GM18499 (cell line): ENCODE results near the gene NUP93.
"Not testable (repeated sequence)": the region's sequence is repeated elsewhere in the genome, so short reads cannot be mapped to it uniquely, and the experiment has no call there.

ENCODE experiments used
- ATAC-seq: cut with Tn5 transposase; IDR thresholded peaks from one replicate; pipeline ENCODE4 v1.9.1; 2021; ENCODE audit warnings: moderate number of reproducible peaks; ENCODE audit not compliant: insufficient read depth, unreplicated experiment

NUP93 gene

DNA sequence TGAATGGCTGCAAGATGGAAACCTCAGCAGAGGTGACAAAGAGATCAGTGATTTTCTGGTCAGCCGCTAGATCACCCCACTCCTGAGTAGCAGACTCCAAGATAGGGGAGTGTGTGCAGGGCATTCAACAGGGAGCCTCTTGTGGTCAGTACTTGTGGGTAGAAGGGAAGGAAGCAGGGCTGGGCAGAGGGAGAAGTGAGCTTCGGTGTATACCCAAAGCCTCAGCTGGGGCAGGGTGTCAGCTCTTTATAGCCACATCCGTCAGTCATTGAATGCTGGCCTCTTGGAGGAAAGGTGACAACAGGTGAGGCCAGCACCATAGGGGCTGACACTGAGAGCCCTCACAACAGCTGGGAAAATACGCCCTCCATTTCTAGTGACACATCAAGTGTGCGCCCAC lies 132.8 kb downstream of the NUP93 start:
- ATAC-seq = no peak

DNA sequence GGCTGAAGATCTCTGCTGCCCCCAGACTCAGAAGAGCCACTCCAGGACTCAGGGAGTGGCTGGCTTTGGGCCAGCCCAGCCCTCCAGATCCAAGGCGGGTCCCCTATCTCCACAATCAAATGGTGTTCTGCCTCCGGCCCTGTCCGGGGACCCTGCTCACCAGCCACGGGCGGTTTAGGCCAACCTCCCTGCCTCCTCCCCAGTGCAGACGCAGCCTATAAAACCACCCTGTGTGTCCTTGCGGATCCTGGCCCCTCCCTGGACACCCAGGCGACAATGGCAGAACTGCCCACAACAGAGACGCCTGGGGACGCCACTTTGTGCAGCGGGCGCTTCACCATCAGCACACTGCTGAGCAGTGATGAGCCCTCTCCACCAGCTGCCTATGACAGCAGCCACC lies 135.0 kb downstream of the NUP93 start, which contains the start of gene SLC12A3:
Gene SLC12A3 (plus strand): TSS at position 248 of the 400 bp plus-strand sequence. CDS start 29 bp downstream, at position 277.
- ATAC-seq = no peak

DNA sequence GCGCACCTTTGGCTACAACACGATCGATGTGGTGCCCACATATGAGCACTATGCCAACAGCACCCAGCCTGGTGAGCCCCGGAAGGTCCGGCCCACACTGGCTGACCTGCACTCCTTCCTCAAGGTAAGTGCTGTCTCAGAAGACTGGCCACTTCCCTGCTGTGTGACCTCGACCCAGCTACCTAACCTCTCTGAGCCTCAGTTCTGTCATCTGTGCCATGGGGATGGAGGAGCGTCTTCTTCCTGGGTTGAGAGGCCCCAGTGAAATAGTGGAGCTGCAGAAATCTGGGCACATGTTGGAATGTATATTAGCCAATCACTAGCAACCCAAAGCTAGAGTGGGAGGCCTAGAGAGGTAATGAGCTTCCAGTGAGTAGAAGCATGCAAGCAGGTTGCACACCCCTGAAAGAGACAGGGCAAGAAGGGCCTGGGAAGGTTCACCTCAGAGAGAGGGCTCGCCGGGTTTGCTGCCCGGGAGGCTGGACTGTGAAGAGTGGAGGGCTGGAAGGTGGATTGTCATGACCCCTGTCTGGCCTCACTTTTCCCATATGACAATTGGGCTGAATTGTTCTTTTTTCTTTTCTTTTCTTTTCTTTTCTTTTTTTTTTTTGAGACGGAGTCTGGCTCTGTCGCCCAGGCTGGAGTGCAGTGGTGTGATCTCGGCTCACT lies 135.6 kb downstream of the NUP93 start:
- no peak for ATAC-seq

DNA sequence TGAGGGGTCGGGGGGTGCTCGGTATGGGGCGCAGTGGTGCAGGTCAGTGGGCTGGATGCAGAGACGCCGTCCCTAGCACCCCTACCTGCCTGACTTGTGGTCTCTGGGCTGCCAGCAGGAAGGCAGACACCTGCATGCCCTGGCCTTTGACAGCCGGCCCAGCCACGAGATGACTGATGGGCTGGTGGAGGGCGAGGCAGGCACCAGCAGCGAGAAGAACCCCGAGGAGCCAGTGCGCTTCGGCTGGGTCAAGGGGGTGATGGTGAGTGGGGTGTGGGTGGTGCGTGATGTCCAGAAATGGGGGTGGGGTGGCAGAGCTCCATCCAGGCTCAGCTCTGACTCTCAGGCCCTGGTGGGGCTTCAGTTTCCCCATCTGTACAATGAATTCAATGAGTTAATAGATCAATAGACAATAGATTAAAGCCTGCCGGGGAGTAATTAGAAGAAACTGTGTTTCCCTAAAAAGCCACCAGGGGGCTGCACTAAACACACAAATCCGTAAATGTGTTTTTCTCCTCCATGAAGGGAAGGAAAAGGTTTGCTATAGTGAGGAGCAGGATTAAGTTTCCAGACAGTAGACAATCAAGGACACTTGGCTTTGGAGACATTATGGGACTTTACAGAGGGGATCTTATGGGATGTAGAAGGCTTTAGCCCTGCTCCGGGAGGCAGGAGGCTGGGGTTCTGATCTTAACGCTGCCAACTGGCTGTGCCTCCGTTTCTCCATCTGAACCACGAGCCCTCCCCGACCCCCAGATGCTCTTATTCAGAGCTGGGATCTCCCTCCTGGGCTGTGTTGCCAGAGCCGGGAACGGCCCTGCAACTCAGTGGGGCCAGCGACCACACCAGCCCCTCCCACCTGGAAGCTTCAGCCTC lies 137.3 kb downstream of the NUP93 start:
- ATAC-seq = no peak

DNA sequence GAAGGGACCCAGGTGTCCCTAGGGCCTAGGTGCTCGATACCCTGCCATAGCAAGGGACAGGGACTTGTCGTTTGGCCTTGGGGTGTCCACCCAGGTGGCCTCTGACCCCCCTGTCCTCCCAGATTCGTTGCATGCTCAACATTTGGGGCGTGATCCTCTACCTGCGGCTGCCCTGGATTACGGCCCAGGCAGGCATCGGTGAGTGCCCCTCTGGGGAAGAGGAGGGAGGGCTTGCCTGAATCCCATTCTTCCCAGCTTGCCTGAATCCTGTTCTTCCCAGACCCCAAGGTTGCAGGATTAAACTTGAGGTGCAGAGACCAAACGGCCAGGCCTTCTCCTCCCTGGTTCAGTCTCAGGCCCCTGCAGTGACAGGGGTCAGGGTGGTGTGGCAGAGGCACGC lies 138.2 kb downstream of the NUP93 start:
- no peak for ATAC-seq

DNA sequence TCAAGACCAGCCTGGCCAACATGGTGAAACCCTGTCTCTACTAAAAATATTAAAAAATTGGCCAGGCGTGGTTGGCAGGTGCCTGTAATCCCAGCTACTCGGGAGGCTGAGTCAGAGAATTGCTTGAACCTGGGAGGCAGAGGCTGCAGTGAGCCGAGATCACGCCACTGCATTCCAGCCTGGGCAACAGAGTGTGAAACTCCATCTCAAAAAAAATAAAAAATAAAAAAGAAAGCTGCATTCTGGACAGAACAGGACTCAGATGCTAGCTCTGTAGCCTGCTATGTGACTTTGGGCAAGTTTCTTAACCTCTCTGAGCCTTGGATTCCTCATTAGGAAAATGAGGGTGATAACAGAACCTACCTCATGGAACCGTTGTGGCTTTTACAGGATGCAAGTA lies 138.8 kb downstream of the NUP93 start:
- not testable (repeated sequence) for ATAC-seq

DNA sequence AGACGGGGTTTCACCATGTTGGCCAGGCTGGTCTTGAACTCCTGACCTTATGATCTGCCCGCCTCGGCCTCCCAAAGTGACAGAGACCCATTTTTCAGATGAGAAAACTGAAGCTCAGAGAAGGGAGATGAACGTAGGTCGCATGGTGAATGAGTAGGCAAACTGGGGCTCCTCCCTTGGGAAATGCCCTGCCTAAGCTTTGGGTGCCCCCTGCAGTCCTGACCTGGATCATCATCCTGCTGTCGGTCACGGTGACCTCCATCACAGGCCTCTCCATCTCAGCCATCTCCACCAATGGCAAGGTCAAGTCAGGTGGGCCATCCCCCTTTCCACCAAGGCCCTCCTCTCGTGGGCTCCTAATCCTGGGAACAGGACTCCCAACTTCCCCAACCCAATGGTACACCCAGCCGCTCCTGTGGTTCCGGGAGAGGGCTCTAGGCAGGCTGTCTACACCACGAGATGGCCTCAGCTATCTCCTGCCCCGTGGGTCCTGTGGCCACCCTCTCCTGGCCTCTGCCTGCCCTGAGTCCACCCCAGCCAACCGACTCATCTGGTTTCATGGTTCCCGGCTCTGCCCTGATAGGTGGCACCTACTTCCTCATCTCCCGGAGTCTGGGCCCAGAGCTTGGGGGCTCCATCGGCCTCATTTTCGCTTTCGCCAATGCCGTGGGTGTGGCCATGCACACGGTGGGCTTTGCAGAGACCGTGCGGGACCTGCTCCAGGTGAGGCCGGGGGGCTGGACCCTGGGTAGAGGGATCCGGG lies 139.8 kb downstream of the NUP93 start:
- ATAC-seq = no peak

DNA sequence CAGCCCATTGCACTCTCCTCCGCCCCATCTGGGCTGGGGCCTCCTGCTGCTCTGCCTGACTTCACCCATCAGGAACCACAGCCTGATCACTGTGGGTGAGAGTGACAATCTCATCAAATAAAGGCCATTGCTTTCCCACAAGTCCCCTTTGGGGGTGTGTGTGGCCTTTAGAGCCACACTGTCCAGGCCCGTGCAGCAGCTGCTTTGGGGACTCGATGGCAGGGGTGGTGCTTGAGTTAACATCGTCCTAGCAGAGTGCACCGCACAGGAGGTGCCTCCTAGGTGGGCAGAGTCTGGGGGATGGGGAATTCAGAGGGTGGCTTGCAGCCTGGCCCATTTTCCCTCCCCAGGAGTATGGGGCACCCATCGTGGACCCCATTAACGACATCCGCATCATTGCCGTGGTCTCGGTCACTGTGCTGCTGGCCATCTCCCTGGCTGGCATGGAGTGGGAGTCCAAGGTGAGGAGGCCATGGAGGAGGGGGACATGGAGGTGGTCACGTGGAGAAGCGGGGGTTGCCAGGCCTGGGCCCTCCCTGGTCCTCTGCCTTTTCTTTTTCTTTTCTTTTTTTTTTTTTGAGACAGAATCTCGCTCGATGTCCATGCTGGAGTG lies 140.5 kb downstream of the NUP93 start:
- ATAC-seq = no peak

DNA sequence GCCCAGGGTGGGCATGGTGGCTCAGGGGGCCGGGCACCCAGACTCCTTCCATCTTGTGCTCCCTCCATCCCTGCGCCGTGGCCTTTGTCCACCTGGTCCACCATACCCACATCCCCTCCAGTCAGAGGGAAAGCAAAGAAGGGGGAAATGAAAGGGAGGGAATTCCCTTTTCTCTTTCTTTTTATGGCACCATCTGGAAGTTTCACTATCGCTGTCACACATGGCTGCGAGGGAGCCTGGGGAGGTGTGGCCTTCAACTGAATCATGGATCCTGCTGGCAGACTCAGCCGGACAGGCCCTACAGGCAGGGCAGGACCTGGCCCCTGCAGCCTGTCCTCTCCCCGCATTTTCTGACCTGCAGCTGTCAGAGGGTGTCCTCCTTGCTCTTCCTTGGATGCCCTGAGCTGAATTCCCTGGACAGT lies 141.3 kb downstream of the NUP93 start:
- ATAC-seq = no peak

DNA sequence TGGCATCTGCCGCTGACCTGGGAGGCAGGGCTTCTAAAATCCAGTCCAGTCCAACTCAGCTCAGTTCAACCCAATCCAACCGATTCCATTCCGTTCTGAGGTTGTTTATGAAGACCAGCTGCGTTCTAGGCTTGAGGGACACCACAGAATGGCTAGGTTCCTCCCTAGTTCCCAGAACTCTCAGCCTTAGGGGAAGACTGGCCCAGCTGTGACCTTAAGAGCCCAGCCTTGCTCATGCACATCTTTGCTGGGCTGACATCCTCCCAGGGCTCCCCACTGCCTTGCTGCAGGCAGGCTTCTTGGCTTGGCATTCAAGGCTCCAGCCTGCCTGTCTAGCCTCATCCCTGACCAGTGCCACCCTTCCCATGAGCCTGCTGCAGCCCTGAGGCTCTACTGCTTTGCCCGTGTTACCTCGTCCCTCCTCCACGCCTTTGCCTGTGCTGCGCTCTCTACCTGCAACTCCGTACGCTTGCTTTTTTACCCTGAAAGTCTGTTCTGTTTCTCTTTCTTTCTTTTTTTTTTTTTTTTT lies 143.0 kb downstream of the NUP93 start:
- ATAC-seq = no peak

DNA sequence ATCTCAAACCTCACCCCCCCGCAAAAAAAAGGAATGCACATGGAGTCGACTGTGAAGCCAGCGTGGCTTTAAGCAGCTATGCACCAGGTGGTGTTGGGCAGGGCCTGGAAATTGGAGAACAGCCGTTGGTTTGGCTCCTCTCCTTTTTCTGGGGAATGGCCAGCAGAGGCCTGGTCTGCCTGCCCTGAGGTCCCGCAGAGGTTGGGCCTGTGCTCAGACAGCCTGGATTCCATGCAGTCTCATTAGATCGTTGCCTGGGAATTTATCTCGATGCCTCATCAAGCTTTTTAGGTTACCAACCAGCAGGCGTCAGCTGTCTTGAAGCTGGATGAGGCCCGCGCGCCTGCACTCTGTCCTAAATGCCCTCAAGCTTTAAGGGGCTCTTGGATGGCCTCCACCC lies 144.9 kb downstream of the NUP93 start:
- no peak for ATAC-seq

DNA sequence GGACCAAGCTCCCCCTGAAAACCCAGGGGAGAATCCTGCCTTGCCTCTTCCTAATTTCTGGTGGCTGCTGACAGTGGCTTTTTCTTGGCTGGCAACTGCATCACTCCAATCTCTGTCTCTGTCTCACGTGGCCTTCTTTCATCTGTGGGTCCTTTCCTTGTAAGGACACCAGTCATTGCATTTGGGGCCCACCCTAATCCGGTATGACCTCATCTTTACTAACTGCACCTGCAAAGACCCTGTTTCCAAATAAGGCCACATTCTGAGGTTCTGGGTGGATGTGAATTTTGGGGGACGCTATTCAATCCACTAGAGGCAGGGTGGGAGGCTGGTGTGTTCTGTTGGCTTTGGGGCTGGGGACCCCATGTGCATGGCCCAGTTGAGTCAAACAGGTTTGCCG lies 146.1 kb downstream of the NUP93 start:
- ATAC-seq = no peak

DNA sequence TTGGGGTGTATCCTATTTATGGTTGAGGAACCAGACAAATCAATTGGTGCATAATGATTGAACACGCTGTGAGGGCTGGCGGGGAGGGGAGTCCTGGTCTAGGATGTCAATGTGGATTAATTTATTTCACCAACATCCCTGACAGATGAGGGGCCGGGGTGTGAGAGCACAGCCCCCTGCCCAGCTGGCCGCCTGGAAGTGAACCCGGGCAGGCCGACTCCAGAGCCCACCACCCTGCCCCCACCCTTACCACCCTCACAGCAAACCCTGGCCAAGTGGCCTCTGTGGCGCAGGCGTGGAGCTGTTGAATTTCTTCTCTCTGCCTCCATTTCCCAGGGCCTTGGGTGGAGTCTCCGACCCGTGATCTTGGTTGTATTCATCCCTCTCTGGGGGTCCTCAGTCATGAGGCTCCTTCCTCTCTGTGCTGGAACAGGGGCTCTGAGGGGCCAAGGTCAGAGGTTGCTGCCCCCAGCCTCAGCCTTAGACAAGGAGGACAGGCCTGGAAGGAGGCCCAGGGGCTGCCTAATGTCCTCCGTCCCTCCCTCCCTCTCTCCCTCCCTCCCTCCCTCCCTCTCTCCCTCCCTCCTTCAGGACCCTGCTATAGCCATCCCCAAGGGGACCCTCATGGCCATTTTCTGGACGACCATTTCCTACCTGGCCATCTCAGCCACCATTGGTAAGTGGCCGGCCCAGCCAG lies 147.7 kb downstream of the NUP93 start:
- ATAC-seq = no peak

DNA sequence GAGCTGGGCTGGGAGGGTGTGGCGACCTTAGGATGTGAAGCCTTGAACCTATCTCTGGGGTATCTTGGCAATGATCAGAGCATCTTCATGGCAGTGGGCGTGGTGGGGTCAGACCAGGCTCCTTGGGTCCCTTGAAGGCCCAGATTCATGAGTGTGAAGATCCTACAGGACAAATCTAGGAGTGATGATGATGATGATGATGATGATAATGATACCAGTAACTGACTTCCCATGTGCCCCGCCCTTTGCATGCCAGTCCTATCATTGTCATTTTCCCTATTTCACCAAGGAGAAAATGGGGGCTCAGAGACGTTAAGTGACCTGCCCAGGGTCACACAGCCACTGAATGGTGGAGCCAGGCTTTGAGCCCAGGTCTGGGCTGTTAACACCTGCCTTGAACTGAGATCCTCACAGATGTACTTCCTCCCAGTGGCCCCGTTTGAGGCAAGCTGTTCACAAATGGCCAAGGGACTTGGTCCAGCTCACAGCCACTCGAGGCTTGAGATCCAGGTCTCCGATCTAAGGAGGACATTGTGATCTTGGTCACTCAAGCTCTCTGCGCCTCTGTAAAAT lies 148.4 kb downstream of the NUP93 start:
- no peak for ATAC-seq

DNA sequence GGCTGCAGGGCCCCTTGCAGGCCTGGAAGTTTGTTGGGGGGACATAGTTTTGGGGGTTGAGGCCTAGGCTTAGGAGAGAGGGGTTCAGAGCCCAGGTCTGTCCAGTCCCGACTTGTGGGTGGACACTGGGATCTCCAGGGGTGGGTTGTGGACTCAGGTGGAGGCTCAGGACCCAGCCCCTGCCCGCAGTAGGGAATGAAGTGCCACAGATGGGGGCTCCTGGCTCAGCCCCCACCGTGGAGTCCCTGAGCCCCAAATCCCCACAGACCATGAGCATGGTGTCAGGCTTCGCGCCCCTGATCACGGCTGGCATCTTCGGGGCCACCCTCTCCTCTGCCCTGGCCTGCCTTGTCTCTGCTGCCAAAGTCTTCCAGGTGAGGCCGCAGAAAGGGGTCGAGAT lies 149.3 kb downstream of the NUP93 start:
- no peak for ATAC-seq

DNA sequence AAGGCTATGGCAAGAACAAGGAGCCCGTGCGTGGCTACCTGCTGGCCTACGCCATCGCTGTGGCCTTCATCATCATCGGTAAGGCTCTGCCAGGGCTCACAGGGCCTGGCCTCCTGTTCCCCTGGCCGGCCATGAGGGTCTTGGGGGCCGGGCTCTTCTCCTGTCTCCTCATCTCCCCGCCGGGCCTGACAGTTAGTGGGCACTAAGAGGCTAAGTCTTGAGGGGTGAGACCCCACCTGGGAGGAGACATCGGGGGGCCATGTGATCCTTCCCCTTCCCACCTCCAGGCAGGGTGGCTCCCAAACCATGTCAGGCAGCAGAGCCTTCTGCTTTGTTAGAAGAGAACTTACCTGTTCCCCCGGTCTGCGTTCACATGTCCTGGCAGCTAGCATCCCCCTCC lies 150.2 kb downstream of the NUP93 start:
- ATAC-seq = no peak

DNA sequence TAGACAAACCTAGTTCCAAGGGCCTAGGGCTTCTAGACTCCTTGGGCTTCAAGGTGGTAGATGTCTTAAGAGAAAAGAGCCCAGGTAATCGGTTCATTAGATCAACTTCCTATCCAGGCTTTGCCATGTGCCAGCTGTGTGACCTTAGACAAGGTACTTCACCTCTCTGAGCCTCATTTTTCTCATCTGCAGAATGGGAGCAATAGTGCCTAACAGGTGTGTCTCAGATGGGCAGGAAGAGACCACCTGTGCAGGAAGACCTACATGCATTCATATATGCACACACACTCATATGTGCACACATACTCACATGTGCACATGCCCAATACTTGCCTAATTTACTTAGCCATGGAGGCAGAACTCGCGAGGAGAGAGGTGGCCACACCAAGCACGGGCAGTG lies 150.8 kb downstream of the NUP93 start:
- no peak for ATAC-seq

DNA sequence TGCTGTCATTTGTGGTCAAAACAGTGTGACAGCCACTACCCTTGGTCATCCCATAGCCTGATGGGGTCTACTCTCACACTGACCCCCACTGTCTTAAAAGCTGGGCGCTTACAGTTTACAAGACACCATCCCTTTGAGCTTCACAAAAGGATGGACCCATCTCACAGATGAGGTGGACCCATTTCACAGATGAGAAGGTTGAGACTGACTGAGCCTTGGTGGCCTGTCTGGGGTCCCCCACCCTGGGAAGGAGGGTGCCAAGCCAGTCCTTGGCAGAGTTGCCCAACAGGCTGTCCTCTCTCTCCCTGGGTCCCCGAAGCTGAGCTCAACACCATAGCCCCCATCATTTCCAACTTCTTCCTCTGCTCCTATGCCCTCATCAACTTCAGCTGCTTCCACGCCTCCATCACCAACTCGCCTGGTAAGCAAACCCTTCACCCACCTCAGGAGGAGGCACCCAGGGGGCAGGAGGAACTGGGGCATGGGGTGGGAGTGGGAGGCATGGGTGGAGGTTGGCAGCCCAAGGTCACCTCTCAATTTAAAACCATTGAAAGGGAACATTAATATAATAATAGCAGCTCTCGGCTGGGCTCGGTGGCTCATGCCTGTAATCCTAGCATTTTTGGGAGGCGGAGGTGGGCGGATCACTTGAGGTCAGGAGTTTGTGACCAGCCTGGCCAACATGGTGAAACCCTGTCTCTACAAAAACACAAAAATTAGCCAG lies 152.3 kb downstream of the NUP93 start:
- no peak for ATAC-seq

DNA sequence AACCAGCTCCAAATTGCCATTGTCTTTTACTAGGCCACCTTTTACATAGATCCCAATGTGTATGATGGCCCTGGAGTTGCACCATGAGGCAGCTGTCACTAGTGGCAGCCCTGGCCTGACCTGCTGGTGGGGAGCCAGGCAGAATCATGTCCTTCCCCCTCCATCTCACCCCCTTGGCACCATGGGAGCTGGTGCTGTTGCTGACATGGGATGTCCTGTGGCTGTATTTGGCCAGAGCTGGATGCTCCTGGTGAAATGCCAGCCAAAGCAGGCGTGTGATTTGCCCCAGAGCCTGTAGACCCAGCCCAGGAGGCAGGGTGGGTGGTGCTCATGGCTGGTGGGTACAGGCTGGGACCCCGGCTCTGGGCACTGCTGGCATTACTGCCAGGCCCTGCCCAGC lies 153.7 kb downstream of the NUP93 start:
- no peak for ATAC-seq
